ENCODE data around the gene CCPG1.

The CCPG1 gene

GRCh38 chr15:55381595-55381994 is 26.6 kb downstream of the CCPG1 start:
- DNase-seq (ENCODE audit: low spot score): no peak

GRCh38 chr15:55379095-55379494 is 29.1 kb downstream of the CCPG1 start:
- DNase-seq (ENCODE audit: low spot score): no peak

- DNase-seq (ENCODE audit: low spot score): no peak
These were observed 35.3 kb downstream of the CCPG1 start for GRCh38 chr15:55372701-55373440.

DNA sequence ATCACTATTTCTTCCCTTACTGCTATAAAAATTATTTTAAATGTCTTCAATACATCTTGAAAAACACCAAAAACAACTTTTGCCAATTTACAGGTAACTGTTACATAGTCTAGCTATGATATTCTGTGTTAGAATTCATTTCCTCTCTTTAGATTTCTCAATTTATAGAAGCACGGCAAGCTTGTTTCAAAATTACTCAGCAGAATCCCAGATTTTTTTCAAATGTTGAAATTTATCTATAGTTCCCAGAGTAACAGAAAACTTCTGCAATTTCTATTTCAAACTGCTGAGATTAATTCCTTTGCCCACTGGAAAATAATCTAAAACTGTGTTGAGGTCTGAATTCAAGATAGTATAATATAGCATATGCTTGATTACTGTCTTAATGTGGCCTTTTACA is 41.2 kb downstream of the CCPG1 start:
- DNase-seq (ENCODE audit: low spot score): no peak

DNA sequence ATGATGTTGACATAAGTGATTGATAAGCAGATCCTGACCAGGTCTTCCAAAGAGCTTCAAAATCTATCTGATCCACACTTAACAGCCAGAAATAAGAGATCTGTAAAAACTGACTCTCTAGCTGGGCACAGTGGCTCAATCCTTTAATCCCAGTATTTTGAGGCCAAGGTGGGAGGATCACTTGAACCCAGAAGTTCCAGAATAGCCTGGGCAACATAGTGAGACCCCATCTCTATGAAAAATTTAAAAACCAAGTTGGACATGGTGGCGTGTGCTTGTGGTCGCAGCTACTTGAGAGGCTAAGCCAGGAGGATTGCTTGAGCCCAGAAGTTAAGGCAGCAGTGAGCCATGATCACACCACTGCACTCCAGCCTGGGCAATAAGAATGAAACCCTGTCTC is 45.5 kb downstream of the CCPG1 start:
- DNase-seq (ENCODE audit: low spot score): no peak

GRCh38 chr15:55361048-55361447 is 47.1 kb downstream of the CCPG1 start:
- no peak for DNase-seq (ENCODE audit: low spot score)

DNA sequence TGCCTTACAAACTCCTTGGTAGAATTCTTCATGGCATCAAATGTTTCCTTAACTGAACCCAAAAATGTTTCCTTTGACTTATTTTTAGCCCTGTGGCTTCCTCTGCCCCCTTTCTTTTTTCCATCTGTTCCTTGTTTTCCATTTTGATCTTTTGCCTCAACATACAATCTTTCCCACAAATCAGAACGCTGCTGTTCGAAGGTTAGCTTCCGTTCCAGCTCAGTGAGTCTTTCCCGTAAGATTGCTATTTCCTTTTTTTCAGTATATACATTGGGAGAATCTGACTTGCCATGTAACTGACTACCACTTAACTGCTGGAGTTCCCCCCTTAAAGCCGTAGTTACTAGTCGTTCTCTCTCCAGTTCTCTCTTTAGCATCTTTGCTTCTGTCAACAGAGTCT is 47.9 kb downstream of the CCPG1 start:
- DNase-seq (ENCODE audit: low spot score): no peak

- DNase-seq (ENCODE audit: low spot score): no peak
These were observed 49.7 kb downstream of the CCPG1 start for GRCh38 chr15:55358471-55358870.

DNA sequence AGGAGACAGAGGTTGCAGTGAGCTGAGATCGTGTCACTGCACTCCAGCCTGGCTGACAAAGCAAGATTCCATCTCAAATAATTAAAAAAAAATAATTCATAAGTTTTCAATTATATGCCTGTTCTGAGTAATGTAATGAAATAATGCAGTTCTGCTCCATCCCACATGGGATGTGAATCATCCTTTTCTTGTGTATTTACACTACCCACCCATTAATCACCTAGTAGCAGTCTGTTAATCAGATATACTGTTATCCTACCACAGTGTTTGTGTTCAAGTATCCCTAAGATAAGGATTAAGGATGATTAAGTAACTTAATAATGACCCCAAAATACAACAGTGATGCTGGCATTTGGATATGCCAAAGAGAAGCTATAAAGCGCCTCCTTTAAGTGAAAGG is 50.4 kb downstream of the CCPG1 start:
- DNase-seq (ENCODE audit: low spot score): no peak

DNA sequence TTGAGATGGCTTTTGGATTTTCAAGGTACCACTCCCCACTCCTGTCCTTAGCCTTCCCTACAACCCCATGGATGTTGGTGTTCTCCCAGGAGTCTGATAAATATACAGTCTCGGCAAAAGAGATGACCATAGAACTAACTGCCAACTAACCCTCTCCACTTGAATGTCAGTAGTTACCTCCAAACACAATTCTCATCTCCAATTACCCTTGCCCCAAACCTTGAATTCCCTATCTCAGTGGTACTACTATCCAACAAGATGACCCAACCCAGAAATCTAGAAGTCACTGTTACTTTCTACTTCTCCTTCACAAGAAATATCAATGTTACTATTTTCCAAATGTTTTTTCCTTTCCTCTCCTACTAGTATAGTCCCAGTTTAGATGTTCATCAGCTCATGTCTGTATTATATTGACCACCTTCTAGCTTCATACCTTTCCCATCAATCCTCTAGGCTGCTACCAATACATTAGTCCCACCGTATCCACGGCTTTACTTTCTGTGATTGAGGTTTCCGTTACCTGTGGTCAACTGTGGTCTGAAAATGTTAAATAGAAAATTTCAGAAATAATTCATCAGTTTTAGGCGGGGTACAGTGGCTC is 51.1 kb downstream of the CCPG1 start:
- no peak for DNase-seq (ENCODE audit: low spot score)

DNA sequence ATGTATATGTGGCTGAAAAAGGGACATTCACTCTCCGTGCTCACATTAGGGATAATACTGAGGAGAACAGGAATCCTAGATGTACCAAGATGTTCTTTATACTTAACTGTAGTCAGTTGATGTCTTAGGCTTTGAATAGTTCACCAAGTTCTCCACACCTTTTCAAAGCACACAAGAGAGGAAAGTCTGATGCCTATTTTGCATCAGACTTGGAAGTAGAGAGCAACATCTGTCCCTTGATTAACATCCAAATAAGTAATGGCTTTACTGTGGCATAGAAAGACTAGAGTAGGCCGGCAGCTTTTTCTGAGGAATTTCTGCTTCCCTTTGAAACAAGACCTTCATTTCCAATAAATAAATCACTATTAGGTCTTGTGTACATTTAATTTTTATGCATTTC is 55.1 kb downstream of the CCPG1 start:
- DNase-seq (ENCODE audit: low spot score): no peak

- DNase-seq (ENCODE audit: low spot score): no peak
These were observed 58.9 kb downstream of the CCPG1 start for GRCh38 chr15:55349282-55349681.

DNA sequence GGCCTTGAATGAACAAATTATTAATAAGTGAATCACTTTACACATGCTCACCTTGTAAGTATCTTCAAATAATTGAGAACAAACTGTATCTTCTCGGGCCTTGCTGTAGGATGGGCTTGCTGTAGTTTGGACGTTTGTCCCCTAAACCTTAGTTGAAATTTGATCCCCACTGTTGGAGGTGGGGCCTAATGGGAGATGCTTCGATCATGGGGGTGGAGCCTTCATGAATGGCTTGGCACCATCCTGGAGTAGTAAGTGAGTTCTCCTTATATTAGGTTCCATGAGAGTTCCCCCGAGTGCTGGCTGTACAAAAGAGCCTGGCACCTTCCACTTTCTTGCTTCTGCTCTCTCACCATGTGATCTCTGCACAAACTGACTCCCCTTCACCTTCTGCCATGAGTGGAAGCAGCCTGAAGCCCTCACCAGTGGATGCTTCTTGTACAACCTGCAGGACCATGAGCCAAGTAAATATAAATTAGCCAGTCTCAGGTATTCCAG is 59.8 kb downstream of the CCPG1 start:
- no peak for DNase-seq (ENCODE audit: low spot score)

- no peak for DNase-seq (ENCODE audit: low spot score)
These were observed 64.0 kb downstream of the CCPG1 start for GRCh38 chr15:55344206-55344605.

GRCh38 chr15:55343168-55343567 is 65.0 kb downstream of the CCPG1 start:
- no peak for DNase-seq (ENCODE audit: low spot score)

- DNase-seq (ENCODE audit: low spot score): no peak
These were observed 71.0 kb downstream of the CCPG1 start for GRCh38 chr15:55337160-55337559.

DNA sequence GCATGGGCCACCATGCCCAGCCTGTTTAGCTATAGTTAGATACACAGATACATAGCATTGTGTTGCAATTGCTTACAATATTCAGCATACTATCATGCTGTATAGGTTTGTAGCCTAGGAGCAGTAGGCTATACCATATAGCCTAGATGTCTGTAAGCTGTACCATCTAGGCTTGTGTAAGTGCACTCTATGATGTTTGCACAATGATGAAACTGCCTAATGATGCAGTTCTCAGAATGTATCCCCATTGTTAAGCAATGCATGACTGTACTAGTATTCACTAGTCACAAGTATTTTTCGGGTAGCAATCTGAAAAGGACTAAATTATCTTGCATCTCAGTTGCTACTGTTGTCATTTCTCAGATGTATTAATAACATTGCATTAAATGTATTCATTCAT is 73.2 kb downstream of the CCPG1 start:
- peak; percentile 14 for DNase-seq (ENCODE audit: low spot score)

DNA sequence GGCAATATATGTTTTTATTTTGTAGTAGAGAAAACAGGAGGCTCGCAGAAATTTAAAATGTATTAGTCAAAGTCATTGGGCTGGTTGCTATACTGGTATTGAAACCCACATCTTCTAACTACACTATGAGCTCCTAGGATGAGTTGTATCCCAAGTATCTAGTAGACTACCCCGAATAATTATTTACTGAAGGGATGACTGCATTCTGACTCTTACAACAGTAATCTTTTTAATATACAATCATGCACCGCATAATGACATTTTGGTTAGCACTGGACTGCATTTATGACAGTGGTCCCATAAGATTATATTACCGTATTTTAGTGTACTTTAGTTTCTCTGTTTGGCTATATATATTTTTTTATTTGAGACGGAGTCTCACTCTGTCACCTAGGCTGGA is 73.8 kb downstream of the CCPG1 start:
- DNase-seq (ENCODE audit: low spot score): no peak

- no peak for DNase-seq (ENCODE audit: low spot score)
These were observed 80.8 kb downstream of the CCPG1 start for GRCh38 chr15:55327387-55327786.

DNA sequence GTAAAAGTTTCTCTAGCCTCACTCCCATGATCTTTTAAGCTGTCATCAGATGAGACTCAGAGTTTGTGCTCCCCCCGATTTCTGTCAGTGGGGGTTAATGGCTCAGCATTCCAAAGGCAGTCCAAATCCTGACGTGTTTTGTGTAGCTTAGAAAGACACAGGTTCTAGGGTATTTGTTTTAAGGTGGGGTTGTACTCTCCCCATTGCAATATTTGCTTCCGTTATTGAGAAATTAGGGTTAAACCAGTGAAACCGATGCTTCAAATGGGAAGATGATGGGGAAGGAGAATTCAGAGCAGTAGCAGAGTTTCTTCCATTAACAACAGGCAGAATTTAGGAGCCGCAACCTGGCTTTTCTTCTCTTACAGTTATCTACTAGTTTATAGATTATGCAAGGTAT is 85.7 kb downstream of the CCPG1 start:
- no peak for DNase-seq (ENCODE audit: low spot score)

DNA sequence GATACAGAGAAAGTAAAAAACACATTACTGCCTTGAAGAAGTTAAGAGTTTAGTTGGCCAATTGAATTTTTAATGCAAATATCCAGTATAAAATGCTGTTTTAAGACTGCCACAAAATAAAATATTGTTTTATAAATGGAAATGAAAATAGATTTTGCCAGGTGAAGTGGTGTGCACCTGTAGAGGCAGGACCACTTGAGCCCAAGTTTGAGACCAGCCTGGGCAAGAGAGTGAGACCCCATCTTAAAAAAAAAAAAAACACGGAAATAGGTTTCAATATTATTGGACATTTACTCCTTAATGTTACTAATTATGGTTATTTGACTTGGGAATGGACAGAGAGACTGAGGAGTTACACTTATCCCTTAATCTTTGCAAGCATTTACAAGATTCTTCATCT is 87.2 kb downstream of the CCPG1 start:
- DNase-seq (ENCODE audit: low spot score): no peak

DNA sequence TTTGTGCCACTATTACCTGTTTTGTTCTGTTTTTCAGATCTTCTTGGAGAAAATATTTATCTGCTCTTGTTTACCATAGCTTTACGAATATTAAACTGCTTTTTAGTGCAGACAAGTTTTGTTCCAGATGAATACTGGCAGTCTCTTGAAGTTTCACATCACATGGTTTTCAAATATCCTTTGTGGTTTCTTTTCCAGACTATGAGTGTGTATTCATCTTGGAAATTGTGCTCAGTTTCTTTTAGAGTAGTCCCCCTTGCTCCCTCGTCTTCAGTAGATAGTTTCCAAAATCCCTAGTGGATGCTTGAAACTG is 88.0 kb downstream of the CCPG1 start:
- DNase-seq (ENCODE audit: low spot score): peak; percentile 32

GRCh38 chr15:55319537-55320237 is 88.5 kb downstream of the CCPG1 start:
- DNase-seq (ENCODE audit: low spot score): peak; percentile 85

Data from RKO (cell line).